Mesothelial cell of epicardium (in vitro differentiated cells): Measurements from ENCODE around the gene AIFM3. TPM values are rescaled to one million over a fixed set of nuclear protein-coding genes. Genes with fewer than 3 reads are reported as not detected.

ENCODE experiments used
- DNase-seq, 2 experiments: peaks; one replicate each; pipeline ENCODE4 v3.0.0; 2021; ENCODE audit warnings: low spot score in 2 of 2; ENCODE audit not compliant: unreplicated experiment in 2 of 2
- H3K27ac Mint-ChIP-seq: 2 replicates; pipeline ENCODE4 v1.8.0; 2021; ENCODE audit warnings: mixed read lengths
- H3K27me3 Mint-ChIP-seq: 2 replicates; pipeline ENCODE4 v1.8.0; 2021; ENCODE audit warnings: low read depth, mixed read lengths
- H3K36me3 Mint-ChIP-seq: 2 replicates; pipeline ENCODE4 v1.8.0; 2021; ENCODE audit warnings: mixed read lengths
- H3K4me1 Mint-ChIP-seq: 2 replicates; pipeline ENCODE4 v1.8.0; 2021; ENCODE audit warnings: mixed read lengths
- H3K4me3 Mint-ChIP-seq: 2 replicates; pipeline ENCODE4 v1.8.0; 2021; ENCODE audit warnings: mild to moderate bottlenecking, moderate library complexity, mixed read lengths
- H3K9me3 Mint-ChIP-seq: 2 replicates; pipeline ENCODE4 v1.8.0; 2021; ENCODE audit warnings: mixed read lengths
- CTCF ChIP-seq: fragments of 200-600 bp; sonication (generic); IDR thresholded peaks from one replicate; pipeline ENCODE4 v1.5.0; 2021; ENCODE audit warnings: antibody characterized with exemption; ENCODE audit not compliant: unreplicated experiment
- total RNA-seq: library from RNA; stranded (reverse); gene quantifications from 3 replicates; pipeline ENCODE4 v1.2.1, GENCODE V29; 2021

Gene AIFM3
- total RNA-seq, 1 donor from 2014 or later: 2.5 TPM

- H3K9me3 Mint-ChIP-seq: no peaks in the 10 kb centered on the region
- H3K4me3 Mint-ChIP-seq: no peak overlapping the region
- peaks cover 17% of the 10 kb centered on the region for H3K36me3 Mint-ChIP-seq
- peaks cover 20% of the 10 kb centered on the region for H3K4me1 Mint-ChIP-seq
- H3K27me3 Mint-ChIP-seq: no peaks in the 10 kb centered on the region
- TF ChIP-seq CTCF: no peak
- DNase-seq: no peak
- no peak overlapping the region for H3K27ac Mint-ChIP-seq
Measured at GRCh38 chr22:20985720-20986119, 18.7 kb downstream of the AIFM3 start.

GRCh38 chr22:20986365-20986764 is 19.3 kb downstream of the AIFM3 start:
- H3K4me1 Mint-ChIP-seq: peaks cover 14% of the 10 kb centered on the region
- no peaks in the 10 kb centered on the region for H3K27me3 Mint-ChIP-seq
- peaks cover 18% of the 10 kb centered on the region for H3K36me3 Mint-ChIP-seq
- no peak for TF ChIP-seq CTCF
- H3K4me3 Mint-ChIP-seq: no peak overlapping the region
- H3K27ac Mint-ChIP-seq: no peak overlapping the region
- no peaks in the 10 kb centered on the region for H3K9me3 Mint-ChIP-seq
- no peak for DNase-seq

- H3K27me3 Mint-ChIP-seq: no peaks in the 10 kb centered on the region
- peaks cover 10% of the 10 kb centered on the region for H3K4me1 Mint-ChIP-seq
- DNase-seq: no peak
- peaks cover 18% of the 10 kb centered on the region for H3K36me3 Mint-ChIP-seq
- no peak overlapping the region for H3K27ac Mint-ChIP-seq
- H3K4me3 Mint-ChIP-seq: no peak overlapping the region
- no peak for TF ChIP-seq CTCF
- no peaks in the 10 kb centered on the region for H3K9me3 Mint-ChIP-seq
Measured at GRCh38 chr22:20987375-20987774, 20.3 kb downstream of the AIFM3 start.

- no peak for TF ChIP-seq CTCF
- Mint-ChIP-seq H3K4me3 (no peak overlapping the region), H3K27me3 (no peaks in the 10 kb centered on the region), H3K4me1 (peaks cover 2% of the 10 kb centered on the region), H3K9me3 (no peaks in the 10 kb centered on the region), H3K27ac (no peak overlapping the region), H3K36me3 (peaks cover 18% of the 10 kb centered on the region)
- no peak for DNase-seq
Measured at GRCh38 chr22:20988573-20989322, 21.7 kb downstream of the AIFM3 start.

- no peak for DNase-seq
- Mint-ChIP-seq H3K27ac (no peak overlapping the region), H3K4me1 (no peaks in the 10 kb centered on the region), H3K27me3 (no peaks in the 10 kb centered on the region), H3K36me3 (peaks cover 18% of the 10 kb centered on the region), H3K4me3 (no peak overlapping the region), H3K9me3 (no peaks in the 10 kb centered on the region)
- no peak for TF ChIP-seq CTCF
Measured at GRCh38 chr22:20989323-20990138, 22.5 kb downstream of the AIFM3 start.
